ENCODE results near the gene NAP1L4.

DNA sequence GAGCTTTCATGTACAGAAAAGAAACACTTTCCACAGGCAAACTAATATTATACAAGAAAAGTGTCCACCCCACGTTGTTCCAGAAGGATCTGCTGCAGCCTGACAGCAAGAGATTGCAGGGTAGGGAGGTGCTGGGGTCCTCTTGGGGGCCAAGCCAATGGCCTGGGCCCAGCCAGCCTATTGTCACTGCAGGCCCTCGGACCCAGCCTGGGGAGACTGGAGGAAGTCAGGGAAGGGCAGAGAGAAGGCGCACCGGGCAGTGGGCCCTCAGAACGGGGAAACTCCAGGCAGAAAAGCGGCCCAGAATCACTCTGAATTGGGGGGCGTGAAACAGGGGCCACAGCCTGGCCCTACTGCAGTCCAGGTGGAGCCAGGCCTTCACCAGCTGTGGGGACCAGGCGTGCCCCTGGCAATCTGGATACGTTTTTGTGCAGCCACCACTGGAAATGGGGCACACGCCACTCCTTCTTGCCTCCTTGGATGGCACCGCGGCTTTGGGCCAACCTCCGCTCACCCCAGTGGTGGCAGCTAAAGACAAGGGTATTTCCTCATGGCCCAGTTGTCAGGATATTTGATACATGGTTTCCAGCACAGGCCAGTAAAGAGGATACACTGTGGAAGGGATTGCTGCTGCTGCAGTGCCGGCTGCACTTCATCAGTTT is 3.9 kb upstream of the NAP1L4 start:
- TF ChIP-seq, protein P1, sequence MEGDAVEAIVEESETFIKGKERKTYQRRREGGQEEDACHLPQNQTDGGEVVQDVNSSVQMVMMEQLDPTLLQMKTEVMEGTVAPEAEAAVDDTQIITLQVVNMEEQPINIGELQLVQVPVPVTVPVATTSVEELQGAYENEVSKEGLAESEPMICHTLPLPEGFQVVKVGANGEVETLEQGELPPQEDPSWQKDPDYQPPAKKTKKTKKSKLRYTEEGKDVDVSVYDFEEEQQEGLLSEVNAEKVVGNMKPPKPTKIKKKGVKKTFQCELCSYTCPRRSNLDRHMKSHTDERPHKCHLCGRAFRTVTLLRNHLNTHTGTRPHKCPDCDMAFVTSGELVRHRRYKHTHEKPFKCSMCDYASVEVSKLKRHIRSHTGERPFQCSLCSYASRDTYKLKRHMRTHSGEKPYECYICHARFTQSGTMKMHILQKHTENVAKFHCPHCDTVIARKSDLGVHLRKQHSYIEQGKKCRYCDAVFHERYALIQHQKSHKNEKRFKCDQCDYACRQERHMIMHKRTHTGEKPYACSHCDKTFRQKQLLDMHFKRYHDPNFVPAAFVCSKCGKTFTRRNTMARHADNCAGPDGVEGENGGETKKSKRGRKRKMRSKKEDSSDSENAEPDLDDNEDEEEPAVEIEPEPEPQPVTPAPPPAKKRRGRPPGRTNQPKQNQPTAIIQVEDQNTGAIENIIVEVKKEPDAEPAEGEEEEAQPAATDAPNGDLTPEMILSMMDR (IDR thresholded peaks at IDR 0.05) = no peak
- no peak for TF ChIP-seq POLR2AphosphoS5 (IDR thresholded peaks at IDR 0.05; ENCODE audit: low read depth, low read length)
- TF ChIP-seq, protein P2, sequence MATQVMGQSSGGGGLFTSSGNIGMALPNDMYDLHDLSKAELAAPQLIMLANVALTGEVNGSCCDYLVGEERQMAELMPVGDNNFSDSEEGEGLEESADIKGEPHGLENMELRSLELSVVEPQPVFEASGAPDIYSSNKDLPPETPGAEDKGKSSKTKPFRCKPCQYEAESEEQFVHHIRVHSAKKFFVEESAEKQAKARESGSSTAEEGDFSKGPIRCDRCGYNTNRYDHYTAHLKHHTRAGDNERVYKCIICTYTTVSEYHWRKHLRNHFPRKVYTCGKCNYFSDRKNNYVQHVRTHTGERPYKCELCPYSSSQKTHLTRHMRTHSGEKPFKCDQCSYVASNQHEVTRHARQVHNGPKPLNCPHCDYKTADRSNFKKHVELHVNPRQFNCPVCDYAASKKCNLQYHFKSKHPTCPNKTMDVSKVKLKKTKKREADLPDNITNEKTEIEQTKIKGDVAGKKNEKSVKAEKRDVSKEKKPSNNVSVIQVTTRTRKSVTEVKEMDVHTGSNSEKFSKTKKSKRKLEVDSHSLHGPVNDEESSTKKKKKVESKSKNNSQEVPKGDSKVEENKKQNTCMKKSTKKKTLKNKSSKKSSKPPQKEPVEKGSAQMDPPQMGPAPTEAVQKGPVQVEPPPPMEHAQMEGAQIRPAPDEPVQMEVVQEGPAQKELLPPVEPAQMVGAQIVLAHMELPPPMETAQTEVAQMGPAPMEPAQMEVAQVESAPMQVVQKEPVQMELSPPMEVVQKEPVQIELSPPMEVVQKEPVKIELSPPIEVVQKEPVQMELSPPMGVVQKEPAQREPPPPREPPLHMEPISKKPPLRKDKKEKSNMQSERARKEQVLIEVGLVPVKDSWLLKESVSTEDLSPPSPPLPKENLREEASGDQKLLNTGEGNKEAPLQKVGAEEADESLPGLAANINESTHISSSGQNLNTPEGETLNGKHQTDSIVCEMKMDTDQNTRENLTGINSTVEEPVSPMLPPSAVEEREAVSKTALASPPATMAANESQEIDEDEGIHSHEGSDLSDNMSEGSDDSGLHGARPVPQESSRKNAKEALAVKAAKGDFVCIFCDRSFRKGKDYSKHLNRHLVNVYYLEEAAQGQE (IDR thresholded peaks at IDR 0.05; ENCODE audit: insufficient read depth in 1 of 2, low read depth in 2 of 2, low read length in 1 of 2) = no peak
- no peak for TF ChIP-seq SIN3A (IDR thresholded peaks at IDR 0.05; ENCODE audit: borderline replicate concordance, insufficient read depth, low read depth, low read length)

Measured in Panc1 (cell line).